GM18873 (cell line): ENCODE results near the gene CDH8.

Experiments used
- ATAC-seq: cut with Tn5 transposase; IDR thresholded peaks from one replicate; pipeline ENCODE4 v1.9.1; 2021; ENCODE audit warnings: mild to moderate bottlenecking, moderate library complexity, moderate number of reproducible peaks; ENCODE audit not compliant: unreplicated experiment, low FRiP score

The CDH8 gene, protein sequence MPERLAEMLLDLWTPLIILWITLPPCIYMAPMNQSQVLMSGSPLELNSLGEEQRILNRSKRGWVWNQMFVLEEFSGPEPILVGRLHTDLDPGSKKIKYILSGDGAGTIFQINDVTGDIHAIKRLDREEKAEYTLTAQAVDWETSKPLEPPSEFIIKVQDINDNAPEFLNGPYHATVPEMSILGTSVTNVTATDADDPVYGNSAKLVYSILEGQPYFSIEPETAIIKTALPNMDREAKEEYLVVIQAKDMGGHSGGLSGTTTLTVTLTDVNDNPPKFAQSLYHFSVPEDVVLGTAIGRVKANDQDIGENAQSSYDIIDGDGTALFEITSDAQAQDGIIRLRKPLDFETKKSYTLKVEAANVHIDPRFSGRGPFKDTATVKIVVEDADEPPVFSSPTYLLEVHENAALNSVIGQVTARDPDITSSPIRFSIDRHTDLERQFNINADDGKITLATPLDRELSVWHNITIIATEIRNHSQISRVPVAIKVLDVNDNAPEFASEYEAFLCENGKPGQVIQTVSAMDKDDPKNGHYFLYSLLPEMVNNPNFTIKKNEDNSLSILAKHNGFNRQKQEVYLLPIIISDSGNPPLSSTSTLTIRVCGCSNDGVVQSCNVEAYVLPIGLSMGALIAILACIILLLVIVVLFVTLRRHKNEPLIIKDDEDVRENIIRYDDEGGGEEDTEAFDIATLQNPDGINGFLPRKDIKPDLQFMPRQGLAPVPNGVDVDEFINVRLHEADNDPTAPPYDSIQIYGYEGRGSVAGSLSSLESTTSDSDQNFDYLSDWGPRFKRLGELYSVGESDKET

DNA sequence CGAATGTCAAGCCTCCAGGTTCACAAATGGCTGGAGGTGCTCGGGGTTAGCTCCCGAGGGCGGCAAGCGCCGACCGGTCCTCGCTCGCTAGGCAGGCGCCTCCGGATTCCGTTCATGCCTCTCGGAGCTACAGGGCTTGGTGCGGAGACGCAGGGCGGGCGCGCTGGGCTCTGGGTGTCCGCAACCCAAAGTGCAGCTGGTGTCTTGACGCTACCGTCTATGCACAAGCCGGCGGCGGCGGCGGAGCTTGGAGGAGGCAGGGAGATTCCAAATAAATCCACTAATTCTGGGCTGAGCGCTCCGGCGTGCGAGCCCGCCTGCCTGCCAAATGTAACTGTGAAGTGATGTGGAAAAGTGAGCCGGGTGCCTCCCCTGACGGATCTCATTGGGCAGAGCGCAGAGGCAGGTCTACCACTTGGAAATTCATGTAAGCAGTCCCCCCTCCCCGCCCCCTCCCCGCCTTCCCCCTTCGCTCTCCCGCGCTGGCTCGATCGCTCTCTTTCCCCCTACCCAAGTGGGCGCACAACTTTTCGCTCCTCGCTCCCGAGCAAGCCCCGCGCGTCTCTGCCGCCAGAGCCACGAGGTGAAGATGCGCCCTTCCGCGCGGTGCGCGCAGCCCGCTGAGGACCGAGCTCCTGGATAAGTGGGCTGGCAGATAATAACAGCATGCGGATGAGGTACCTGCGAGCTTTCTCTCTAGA, at the start of gene CDH8:
Gene CDH8, minus strand, starts transcription at position 338 of the 701 bp plus-strand sequence. CDS start 15,035 bp downstream, outside the sequence.
- no peak for ATAC-seq

DNA sequence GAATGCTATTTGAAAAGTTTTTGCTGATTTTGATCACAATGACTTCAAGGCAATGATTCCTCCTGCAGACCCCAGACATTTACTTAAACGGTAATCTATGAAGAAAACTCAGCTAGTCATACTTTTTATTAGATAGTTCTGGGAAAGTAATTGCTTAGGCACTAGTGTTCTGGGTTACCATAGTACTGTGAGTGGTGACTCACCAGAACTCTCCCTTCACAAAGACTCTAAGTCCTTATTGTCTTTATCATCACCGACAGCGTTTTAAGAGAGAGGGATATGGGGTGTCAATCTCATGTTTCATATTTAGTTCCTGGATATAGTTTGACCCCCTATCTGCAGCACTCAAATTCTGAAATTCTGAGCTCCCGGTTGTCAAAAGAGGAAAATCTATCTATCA, 43.0 kb upstream of the CDH8 start:
- ATAC-seq = no peak

GRCh38 chr16:62077998-62078397, 41.8 kb upstream of the CDH8 start:
- no peak for ATAC-seq

- no peak for ATAC-seq
These were observed 40.6 kb upstream of the CDH8 start for GRCh38 chr16:62076886-62077285.

GRCh38 chr16:62068747-62069146, 32.5 kb upstream of the CDH8 start:
- no peak for ATAC-seq

GRCh38 chr16:62067981-62068380, 31.7 kb upstream of the CDH8 start:
- no peak for ATAC-seq

DNA sequence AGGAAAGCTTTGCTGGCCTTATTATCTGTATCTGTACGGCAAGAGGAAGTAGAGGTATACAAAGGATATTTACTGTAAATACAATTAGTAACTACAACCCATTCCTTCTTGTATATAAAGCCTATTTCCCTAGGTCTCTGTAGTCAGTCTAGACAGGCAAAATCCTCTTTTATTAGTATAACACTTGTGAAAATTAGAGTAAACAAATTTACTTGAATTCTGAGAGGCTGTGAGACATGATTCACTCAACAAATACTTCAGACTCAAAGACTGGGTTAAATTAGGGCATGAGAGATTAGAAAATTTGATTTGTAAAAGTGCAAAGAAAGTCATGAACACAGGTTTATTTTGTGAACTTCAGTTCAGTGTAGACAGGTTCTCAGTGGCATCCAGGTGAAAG, 30.9 kb upstream of the CDH8 start:
- no peak for ATAC-seq

GRCh38 chr16:62066747-62067146, 30.5 kb upstream of the CDH8 start:
- no peak for ATAC-seq

DNA sequence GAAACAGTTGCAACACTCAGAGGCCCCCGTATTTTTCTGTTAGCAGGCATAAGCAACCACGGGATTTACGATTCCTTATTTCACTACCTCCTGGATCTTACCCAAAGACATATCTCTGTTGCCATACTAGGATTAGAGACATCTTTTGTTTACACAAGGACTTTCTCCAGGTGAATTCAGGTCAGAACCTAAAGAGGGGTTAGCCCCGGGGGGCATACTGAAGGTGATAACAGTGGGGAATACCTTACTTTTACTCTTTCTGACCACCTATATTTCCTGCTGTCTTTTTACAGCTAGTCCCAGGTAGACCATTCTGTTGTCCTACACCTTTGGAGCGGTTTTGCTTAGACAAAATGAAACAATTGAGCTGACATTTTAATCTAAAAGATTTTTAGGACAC, 27.9 kb upstream of the CDH8 start:
- ATAC-seq = no peak

DNA sequence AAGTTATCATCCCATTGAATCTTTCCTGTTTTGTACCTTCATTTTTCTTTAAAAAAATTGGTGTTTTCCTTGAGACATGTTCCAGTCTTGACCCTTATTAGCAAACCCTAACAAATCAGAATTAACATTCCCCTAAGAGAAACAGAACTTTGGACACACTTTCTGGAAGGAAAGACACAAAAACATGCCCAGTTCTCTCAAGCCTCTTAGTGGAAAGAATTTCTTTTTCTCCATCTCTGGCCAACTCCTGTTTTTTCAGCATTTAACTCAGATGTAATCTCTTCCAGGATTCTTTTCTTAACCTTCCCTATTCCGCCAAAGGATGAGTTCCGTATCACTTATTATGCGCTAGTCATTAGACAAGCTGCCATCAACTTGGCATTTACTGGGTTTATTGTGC, 23.9 kb upstream of the CDH8 start:
- no peak for ATAC-seq

DNA sequence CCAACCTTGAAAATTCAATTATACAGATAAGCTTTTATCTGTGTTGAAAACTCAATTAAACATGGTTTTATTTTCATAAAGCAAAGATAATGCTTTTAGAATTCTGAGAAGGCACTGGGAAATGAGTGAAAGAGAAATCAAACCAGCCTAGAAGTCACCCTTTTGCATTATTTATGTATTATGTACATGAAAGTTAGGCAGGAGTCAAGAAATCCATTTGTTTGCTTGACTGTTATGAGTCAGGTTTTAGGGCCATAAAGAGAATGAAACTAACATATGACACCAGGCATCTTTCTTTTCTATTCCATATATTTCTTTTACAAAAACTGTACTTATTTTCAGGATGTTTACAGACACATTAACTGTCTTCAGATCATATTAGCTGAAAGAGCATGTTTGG, 23.3 kb upstream of the CDH8 start:
- ATAC-seq = no peak

- ATAC-seq = no peak
These were observed 22.2 kb upstream of the CDH8 start for GRCh38 chr16:62058412-62058811.

DNA sequence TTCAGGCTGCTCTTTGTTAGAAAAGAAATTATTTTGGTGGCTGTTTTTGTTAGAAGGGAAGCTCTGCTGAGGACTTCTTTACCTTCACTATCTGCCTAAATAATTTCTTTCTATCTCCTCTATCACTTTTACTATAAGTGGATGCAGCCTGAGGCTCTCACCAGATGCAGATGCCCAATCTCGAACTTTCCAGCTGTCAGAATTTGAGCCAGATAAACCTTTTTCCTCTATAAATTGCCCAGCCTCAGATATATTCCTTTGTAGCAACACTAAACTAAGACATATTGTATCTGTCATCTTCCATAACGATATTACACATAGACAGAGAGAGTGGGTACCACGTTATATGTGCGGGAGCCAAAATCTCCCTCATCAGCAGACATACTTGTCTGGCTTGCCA, 15.7 kb upstream of the CDH8 start:
- no peak for ATAC-seq

DNA sequence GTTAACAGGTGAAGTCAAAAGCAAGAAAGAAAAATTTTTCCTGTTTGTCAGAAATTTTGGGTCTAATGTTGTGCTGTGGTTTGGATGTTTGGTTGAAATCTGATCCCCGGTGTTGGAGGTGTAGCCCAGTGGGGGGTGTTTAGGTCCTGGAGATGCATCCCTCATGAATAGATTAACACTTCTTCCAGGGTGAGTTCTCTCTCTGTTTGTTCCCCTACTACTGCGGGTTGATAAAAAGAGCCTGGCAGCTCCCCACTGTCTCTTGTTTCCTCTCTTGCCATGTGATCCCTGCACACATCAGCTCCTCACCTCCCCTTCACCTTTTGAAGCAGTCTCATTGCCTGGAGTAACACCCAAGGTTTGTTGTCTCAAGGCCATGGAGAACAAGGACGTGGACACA, 14.6 kb upstream of the CDH8 start:
- ATAC-seq = no peak

- ATAC-seq = no peak
These were observed 10.6 kb upstream of the CDH8 start for GRCh38 chr16:62046801-62047200.

- ATAC-seq = no peak
These were observed 5.2 kb upstream of the CDH8 start for GRCh38 chr16:62041401-62041800.

DNA sequence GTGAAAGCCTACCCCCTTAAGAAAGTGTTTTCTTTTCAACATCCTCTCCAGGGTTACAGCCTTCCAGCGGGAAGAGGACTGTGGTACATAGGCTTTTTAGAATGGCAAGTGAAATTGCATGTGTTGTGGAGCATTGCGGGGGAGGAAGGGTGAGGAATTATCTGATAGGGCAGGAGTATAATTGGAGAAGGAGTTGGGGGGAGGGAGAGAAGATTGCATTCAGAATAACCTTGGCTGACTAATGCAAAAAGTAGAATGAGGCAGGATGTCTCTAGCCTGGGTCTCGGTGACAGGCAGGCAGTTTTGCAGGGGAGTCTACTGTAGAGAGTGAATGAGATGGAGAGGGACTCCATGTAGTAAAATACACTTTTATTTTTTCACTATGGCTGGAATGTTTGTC, 2.4 kb upstream of the CDH8 start:
- ATAC-seq = no peak

- no peak for ATAC-seq
These were observed 2.0 kb upstream of the CDH8 start for GRCh38 chr16:62038225-62038624.

GRCh38 chr16:62036802-62037135, 531 bp upstream of the CDH8 start:
- ATAC-seq = no peak

DNA sequence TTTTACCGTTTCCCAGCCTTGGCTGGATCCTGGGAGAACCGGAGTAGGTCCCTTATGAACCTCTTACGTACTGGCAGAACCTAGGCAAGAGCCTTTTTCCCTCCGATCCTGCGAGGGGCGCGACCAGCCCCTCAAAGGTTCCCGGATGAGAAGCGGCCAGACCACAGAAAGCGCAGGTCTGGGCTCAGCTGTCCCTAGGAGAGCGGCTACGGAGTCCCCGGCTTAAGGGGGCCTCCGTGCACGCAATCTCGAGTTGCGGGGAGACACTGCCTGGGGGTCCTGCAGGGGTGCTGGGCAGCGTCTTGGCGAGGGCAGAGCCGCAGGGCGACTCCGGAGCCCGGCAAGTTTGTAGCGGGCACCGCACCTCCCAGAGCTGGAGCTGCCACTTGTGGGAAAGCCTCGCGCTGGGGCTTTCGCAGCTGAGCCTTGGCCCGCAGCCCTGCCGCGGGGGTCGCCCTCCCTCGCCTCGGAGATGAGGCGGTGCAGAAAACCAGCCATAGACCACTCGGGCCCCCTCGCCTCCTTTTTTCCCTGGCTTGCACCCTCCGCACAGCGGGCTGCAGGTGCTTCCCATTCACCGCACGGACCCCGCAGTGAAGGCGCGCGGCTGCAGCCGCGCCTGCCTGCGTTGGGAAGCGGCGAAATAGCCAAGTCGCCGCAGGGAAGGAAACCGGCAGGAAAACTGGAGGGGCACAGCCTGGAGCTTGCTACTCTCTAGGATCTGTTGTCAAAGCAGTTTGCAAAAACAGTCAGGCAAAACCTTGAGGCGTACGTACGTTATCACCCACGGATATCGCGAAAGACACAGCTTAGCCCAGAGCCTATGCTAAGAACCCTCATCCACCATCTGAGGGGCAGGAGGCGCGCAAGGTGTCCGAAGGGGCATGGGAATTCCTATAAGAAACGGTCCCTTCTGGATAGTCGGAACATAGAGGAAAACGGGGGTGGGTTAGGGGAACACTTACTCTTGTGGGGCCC, 834 bp downstream of the CDH8 start:
- ATAC-seq = no peak
